Measurements from ENCODE around the gene TIMP3.

DNA sequence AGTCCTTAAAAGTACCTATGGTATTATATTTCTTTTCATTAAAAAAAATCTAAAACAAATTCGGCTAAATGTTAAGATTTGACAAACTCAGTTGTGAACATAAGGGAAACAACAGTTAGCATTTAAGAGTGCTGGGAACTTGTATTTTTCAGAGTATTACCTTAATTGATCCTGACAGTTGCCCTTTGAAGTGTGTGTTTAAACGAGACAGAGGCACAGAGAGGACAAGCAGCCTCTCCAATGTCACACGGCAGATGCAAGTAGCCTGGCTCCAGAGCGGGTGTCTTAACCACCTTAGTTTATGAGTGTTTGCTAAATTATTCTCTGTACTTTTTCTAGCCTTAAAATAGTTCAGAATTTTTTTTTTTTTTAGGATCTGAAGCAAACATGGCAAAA is 80.9 kb downstream of the TIMP3 start:
- TF ChIP-seq, protein P1, sequence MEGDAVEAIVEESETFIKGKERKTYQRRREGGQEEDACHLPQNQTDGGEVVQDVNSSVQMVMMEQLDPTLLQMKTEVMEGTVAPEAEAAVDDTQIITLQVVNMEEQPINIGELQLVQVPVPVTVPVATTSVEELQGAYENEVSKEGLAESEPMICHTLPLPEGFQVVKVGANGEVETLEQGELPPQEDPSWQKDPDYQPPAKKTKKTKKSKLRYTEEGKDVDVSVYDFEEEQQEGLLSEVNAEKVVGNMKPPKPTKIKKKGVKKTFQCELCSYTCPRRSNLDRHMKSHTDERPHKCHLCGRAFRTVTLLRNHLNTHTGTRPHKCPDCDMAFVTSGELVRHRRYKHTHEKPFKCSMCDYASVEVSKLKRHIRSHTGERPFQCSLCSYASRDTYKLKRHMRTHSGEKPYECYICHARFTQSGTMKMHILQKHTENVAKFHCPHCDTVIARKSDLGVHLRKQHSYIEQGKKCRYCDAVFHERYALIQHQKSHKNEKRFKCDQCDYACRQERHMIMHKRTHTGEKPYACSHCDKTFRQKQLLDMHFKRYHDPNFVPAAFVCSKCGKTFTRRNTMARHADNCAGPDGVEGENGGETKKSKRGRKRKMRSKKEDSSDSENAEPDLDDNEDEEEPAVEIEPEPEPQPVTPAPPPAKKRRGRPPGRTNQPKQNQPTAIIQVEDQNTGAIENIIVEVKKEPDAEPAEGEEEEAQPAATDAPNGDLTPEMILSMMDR (conservative IDR thresholded peaks at IDR 0.05; ENCODE audit: low read depth, low read length): no peak
- no peak for TF ChIP-seq POLR2A (IDR thresholded peaks at IDR 0.05; ENCODE audit: low read depth, low read length)
- no peak for TF ChIP-seq MAZ (IDR thresholded peaks at IDR 0.05; ENCODE audit: borderline replicate concordance, low read depth, low read length)
- TF ChIP-seq, protein P2, sequence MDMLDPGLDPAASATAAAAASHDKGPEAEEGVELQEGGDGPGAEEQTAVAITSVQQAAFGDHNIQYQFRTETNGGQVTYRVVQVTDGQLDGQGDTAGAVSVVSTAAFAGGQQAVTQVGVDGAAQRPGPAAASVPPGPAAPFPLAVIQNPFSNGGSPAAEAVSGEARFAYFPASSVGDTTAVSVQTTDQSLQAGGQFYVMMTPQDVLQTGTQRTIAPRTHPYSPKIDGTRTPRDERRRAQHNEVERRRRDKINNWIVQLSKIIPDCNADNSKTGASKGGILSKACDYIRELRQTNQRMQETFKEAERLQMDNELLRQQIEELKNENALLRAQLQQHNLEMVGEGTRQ (IDR thresholded peaks at IDR 0.05; ENCODE audit: low read depth, low read length): no peak
- no peak for TF ChIP-seq RAD21 (IDR thresholded peaks at IDR 0.05; ENCODE audit: low read length)
- TF ChIP-seq BHLHE40 (IDR thresholded peaks at IDR 0.05; ENCODE audit: low read depth, low read length): no peak
- no peak for TF ChIP-seq RFX5 (IDR thresholded peaks at IDR 0.05; ENCODE audit: low read depth, low read length)
- TF ChIP-seq CEBPB (IDR thresholded peaks at IDR 0.05; ENCODE audit: low read depth, low read length): no peak

Data from IMR-90 (cell line).